ENCODE results near the gene CYP1B1.
A peak's percentile ranks its signal among the peaks of the same experiment; 100 is the strongest.
"Not testable (repeated sequence)": the region's sequence is repeated elsewhere in the genome, so short reads cannot be mapped to it uniquely, and the experiment has no call there.

The CYP1B1 gene

DNA sequence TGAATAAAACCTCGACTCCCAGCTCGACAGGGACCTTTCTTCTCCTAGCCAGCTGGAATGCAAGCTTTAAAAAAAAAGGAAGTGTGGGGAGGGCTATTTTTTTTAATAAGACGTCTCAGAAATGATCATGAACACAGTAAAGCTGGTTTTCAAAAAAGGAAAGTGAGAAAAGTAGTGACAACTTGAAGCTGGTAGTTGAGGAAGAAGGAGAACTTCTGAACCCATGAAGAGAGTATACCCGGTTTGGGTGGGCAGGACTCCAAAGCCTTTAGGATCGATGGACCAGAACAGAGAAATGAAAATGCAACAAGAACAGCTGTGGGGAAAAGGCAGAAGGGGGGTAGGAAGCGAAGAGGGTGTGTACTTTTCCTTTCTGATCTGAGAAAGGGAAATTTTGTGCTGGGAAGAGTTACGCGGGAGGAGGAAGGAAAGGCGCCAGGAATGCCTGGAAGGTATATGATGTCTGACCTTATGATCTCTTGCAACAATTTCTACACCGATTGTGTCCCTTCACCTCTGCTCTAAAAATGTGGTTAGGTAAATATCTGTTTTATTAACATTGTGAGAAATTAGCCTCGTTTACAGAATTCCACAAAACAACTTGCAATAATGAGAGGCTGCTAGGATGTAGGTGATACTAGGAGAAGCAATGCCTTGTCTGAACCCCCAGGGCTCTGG is 22.6 kb upstream of the CYP1B1 start:
- DNase-seq (ENCODE audit: low spot score) = no peak

DNA sequence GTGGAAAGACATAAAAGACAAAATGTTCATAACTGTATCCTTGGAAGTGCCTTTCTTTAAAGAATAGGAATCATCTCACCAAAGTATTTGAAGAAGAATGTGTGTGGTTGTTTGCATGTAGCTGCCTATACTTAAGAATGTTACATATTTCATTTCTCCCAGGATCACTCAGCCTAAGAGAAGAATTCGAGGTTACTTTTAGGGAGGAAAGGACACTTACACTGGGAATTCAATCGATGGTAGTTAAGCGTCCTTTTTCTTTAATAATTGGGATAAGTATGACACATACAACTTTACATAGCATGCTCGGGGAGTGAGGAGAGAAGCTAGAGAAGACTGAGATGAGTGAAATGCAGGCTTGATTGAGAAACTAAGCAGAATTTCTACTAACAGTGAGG is 22.0 kb upstream of the CYP1B1 start:
- DNase-seq (ENCODE audit: low spot score) = no peak

DNA sequence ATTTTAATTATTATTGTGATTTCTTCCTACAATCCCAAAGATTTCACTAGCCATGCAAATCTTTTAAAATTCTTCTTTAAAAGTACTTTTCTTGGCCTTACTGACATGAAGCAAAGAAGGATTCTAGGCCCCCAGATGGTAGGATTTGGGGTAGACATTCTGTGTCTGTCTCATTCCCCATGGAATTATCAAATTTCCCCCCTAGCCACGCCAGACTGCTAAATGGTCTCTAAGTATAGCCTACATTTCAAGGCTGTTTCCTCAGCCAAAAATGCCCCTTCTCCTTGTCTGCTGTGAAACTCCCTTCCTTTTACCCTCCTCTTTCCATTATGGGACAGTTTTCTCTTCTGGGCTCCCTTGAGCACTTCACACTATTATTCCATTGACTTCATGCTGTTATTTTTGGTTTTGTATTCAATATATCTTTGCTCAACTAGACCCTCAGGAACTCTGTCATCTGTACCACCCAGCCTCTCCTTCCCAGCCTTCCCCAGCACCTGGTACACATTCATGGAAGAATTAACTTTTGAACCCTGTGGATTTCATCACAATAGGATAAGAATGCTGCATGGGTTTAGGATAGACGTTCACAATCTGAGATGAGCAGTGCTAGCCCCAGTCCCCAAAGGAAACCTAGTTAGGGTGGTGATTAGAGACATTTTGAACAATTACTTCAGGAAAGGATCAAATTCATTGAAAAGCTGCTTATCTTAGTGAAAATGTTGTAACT is 21.5 kb upstream of the CYP1B1 start:
- no peak for DNase-seq (ENCODE audit: low spot score)

DNA sequence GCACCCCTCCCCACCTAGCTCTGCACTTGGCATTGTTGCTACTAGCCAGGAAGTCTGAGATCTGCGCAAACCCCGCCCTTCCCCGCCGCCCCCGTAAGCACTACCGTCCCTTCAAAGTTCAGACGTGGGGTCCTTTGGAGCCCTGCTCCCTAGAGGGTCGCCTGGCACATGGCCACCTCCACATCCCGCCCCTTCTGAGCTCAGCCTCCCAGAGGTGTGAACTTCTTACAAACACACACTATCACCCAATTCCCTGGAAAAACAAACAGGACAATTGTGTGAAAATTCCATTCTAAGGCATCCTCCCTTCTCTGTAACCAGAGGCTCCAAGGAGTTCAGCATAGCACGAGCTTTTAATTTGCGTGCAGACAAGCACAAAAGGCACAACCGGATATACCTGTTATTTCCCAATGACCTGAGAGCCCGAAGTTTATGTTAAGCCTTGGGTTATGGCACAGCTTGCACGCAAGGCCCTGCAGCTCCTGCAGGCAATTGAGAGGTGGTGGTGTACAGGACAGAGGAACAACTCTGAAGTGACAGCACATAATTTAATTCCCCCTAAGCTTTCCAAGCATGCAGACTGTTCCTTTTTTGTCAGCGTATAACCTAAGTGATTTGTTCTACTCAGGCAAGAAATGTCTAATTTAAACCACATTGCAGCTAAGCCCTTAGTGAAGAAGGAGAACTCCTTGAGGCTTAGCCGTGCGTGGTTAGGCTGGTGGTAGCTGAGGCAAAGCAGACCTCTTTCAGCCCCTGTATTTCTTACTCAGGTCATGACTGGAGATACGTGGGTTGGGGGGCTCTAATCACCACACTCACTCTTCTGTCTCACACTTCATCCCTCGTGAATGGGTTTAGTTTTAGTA is 20.3 kb upstream of the CYP1B1 start:
- DNase-seq (ENCODE audit: low spot score) = no peak

DNA sequence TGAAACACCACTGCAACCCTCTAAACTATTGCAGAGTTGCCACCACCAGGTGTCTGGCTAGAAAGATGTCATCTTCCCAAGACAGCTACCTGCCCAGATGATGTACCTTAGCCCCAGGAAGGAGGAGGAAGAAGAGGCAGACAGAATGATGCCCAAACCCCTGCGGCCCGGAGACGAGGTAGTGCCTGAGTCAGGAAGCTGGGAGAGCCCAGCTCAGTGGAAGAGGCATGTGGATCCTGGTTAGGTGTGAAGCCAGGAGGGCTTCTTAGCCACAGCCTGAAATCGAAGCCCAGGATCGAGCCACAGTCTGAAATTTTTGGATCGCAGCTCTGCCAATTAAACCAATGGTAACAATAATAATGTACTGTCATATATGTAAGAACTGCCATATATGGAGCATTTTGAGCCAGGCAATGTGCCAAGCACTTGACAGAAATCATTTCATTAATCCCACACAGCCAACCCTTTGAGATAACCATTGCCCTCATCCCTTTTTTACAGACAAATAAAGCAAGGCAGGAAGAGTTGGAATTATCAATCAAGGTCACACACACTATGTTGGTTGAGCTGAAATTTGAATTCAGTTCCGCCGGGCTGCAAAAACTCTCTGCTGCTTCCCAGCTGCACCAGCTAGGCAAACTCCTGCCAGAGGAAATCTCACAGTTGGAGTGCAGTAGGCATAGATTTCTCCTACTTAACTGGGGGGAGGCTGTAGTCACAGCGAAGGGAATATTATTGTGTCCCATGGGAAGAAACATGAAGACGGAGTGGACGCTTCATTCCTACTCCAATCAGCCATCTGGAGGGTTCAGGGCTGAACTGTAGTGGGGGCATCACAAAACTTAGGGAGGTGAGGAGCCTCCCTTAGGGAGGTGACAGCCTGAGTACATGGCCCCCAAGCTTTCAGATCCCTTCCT is 19.4 kb upstream of the CYP1B1 start:
- no peak for DNase-seq (ENCODE audit: low spot score)

DNA sequence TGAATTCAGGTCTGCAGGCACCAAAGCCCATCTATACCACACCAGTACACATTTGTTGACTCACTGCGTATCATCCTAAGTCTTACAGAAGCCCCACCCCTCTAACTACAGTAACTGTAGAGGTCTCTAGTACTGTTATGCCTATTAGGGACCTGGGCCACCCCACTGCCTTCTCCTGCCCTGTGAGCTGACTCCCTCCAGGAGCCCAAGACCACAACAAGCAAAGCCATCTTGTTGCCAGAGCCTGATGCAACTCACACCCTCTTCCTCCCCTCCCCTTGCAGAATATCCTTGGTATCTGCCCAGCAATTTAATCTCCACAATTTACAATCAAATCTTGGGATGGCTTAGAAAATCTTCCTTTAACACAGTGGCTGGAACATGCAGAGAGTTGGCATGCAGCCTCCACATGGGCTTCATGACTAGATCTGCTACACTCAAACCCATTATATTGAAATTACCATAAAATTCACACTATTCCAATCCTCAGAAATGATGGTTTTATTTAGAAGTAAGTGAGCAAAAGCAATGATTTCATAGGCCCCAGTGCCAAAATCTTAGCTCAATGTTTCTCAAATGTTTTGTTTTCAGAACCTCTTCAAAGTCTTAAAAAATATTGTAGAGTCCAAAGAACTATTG is 17.7 kb upstream of the CYP1B1 start:
- DNase-seq (ENCODE audit: low spot score) = no peak

DNA sequence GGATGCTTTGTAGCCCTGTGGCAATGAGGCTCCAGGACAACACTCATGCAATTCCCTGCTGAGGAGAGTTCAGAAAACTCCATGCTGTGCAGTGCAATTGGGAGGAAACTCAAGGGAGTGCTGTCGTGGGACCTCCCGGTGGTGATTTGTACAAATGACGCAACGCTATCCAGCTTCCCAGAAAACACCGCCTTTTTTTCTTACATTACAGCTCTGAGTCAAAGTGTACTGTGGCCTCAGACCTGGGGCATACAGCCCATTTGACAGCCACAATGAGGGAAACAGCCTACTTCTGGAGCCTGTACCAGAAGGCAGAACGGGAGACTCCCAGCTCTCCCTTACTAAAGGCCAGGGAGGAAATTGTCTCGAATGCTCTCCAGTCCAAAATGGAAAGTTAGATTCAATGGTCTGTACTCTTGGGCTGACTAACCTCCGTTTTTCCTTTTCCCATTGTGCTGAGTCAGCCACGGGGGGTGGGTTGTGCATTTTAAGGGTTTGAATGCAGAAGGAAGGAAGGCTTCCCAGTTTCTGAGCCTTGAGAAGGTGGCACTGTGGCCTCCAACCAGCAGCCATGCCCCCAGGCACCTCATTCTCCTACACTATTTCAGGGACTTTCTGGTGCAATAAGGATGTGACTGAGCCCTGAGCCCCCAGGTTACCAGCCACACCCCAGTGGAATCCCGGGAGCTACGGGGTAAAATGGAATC is 16.4 kb upstream of the CYP1B1 start:
- no peak for DNase-seq (ENCODE audit: low spot score)

DNA sequence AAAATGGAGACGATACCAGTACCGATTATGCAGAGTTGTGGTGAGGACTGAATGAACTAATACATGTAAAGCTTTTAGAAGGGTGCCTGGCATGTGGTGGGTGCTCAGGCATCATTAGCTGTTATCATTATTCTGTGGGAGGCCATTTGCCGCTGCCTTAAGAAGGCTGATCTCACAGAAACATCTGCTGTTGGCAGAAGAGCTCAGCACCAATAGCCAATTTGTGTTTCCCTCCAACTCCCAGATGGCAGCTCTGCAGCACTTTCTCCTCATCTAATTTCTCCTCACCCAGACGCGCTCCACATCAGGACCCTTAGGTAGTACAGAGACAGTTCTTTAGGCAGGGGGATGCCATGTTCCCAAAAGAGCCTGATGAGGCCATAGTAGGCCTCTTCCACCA is 15.8 kb upstream of the CYP1B1 start:
- no peak for DNase-seq (ENCODE audit: low spot score)

DNA sequence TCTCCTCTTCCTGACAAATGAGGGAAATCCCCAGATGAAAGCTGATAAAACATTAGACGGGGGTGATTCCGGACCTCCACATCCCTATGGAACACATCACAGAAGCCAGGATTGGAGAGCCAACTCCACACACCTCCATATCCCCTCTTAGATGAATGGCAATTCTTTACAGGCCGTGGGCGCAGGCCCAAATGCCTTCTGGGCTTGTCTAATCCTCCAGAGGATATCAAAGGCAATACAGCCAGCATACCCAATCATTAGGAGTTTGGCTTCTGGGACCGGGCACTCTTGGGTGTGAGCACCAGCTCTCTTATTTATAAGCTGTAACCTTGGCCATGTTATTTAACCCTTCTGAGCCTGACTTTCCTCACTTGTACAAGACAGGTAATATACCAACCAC is 15.0 kb upstream of the CYP1B1 start:
- DNase-seq (ENCODE audit: low spot score) = no peak

DNA sequence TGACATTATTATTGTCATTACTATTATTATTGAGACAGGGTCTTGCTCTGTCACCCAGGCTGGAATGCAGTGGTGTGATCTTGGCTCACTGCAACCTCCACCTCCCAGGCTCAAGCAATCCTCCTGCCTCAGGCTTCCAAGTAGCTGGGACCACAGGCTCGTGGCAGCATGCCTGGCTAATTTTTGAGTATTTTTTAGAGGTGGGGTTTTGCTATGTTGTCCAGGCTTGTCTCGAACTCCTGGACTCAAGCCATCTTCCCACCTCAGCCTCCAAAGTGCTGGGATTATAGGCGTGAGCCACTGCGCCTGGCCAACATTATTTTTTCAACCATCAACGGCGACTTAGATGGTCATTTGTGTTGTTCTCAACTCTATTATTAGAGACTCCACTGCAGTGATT is 14.3 kb upstream of the CYP1B1 start:
- not testable (repeated sequence) for DNase-seq (ENCODE audit: low spot score)

DNA sequence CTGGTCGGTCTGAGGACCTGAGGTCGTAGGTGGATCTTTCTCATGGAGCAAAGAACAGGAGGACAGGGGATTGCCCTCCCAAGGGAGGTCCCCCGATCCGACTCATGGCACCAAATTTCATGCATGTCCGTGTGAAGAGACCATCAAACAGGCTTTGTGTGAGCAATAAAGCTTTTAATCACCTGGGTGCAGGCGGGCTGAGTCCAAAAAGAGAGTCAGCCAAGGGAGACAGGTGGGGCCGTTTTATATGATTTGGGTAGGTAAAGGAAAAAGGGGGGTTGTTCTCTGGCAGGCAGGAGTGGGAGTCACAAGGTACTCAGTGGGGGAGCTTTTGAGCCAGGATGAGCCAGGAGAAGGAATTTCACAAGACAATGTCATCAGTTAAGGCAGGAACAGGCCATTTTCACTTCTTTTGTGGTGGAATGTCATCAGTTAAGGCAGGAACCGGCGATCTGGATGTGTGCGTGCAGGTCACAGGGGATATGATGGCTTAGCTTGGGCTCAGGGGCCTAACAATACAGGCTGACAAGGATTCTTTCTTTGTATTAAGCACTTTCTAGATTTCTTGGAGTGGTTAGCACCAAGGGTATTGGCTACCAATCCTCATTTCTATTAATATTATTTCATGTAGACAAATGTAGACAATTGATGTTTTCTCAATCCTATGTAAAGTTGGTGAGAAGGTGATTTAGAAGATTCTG is 10.2 kb upstream of the CYP1B1 start:
- DNase-seq (ENCODE audit: low spot score) = not testable (repeated sequence)

DNA sequence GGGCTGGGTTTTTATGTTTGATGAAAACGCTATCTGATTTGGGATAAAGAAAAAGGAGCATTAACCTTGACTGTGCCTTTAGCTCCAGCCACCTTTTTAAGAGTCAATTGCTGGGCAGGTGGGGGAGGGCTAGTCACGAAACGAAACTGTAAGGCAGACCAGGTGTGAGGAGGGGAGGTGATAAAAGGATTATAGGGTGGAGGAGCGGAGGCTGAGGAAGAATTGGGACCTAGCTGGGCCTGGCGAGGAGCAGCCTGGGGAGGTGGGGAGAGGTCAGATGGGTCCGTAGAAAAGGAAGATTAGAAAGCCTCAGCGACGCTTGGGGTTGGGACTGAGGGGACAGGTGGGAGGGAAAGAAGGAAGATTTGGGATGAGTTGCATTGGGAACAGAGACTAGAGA is 8.6 kb upstream of the CYP1B1 start:
- not testable (repeated sequence) for DNase-seq (ENCODE audit: low spot score)

DNA sequence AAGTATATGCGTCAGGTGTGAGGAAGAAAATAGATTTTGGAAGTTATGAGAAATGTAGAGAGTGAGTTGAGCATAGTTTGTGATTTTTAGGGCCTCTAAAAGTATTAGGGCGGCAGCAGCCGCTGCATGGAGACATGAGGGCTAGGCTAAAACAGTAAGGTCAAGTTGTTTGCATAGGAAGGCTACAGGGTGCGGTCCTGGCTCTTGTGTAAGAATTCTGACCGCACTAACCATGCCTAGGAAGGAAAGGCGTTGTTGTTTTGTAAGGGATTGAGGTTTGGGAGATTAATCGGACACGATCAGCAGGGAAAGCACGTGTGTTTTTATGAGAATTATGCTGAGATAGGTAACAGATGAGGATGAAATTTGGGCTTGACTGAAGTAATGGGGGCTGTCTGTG is 6.8 kb upstream of the CYP1B1 start:
- not testable (repeated sequence) for DNase-seq (ENCODE audit: low spot score)

DNA sequence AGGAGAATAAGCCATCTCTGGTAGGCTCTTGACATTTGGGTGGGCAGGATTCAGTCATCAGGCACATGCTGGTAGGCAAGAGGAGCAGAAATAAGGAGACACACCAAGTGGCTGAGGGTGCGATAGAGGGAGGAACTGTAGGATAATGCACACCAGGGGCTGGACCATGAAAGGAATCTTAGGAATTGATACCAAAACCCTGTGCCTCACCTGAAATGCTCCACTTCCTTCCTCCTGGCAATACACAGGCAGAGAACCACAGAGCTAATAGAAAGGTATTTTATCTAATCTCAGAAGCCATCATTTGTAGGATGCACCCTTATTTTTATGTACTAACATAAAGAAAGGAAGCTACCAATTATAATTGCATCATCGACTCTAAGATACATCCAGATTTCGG is 4.4 kb upstream of the CYP1B1 start:
- DNase-seq (ENCODE audit: low spot score) = no peak

DNA sequence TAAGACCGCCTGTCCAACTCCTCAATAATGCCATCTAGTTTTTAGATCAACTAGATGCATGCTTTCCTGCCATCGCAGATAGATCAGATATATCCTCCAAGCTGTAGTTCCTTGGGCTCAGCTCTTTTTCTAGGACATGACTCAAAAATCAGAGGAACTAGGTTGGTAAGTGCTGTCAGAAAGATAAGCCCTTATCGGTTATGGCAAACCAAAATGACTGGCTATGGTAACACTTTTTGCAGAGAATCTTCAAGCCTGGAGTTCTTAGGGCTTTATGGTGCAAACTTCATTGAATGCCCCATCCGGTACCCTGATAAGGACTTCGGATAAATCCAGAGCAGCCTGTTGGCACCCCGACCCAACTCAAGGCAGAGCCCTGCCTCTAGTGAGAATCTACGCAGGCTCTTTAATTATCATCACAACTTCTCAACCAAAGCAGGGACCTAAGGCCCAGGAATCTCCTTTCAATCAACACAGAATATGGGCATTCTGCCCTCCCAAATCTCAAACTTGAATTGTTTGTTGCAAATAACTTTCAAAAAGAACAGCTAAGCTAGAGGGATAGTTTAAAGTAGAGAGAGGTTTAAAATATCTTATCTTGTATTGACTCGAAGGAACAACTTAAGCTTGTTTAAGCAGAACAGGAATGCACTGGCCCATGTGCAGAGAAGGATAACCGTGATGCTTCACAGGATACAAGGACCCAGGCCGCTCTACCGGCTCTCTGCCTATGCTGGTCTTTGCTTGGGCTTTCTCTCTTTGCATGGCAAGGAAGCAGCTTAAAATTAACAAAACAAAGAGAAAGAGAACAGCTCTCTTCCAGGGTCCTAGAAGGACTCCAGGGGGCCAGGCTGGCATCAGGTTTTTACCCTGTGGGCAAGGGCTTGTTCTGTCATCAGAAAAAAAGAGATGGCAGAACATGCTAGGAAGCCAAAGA is 3.4 kb upstream of the CYP1B1 start:
- DNase-seq (ENCODE audit: low spot score) = no peak

DNA sequence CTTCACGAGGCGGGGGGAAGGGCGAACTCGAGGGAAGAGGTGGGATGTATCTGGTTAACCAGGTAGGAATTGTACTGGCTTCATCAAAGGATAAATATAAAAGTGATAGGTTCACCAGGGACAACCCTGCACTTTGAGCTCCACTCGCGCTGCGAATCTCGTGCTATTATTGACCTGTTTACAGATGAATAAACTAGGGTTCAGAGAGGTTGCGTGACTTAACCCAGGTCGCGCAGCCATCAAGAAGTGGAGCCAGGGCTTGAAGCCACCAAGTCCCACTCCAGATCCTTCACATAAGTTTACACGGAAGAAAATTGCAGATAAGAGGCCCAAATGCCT is 1.4 kb upstream of the CYP1B1 start:
- no peak for DNase-seq (ENCODE audit: low spot score)

DNA sequence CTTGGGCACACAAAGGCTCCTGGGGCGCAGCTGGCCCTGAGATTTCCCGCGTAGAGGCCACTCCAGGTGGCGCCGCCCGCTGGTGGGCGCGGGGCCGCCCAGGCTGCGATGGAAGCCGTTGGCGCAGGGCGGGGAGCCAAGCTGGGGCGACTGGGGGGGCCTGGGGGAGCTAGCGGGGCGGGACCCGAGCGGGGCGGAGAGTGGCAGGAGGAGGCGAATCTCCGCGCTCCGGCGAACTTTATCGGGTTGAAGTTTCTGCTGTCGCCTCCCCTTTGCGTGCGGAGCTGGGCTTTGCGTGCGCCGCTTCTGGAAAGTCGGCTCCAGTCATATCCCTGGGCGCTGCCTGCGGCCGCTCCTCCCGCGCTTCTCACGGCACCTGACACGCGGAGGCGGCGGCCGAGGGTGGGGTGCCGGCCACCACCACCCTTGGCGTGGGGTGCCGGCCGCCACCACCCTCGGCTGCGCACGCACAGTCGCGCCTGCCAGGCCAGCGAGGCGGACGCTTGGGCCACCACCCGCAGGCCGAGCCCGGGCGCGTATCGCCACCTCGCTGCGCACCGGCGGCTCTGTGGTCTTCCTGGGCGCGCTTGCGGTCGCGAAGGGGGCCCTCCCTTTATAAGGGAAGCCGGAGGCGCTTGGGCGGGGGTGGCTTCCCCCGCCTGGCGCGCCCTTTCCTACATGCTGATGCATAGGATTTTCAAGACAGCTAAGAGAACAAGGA is 919 bp upstream of the CYP1B1 start:
- DNase-seq (ENCODE audit: low spot score) = peak; percentile 71

DNA sequence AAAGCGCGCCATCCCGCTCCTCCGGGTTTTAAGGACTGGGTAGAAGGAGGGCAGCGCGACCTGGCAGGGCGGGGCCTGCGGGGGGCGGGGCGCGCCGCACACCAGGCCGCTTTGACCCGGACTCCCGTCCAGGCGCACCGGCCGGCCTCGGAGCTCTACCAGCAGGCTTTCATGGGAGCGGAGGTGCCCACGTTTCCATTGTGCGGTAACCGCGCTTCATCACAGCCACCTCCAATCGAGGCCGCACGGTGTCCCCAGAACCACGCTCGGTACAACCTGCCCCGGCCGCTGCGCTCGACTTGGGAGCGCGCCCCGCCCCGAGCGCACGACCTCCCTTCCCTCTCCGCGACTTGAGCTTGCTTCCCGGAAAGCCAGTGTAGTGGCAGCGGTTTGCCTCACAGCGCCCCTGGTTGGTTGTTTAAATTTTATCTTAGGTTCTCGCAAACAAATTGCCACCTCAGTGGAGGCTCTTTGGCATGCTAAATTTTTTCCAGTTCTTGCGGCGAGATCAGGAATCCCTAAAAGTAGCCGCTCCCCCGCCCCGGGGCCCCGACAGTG is 280 bp upstream of the CYP1B1 start:
- DNase-seq (ENCODE audit: low spot score) = peak; percentile 80
